Measurements from ENCODE around the gene CLOCK. TPM values are rescaled to one million over a fixed set of nuclear protein-coding genes. Genes with fewer than 3 reads are reported as not detected.

The CLOCK gene
- total RNA-seq, 2 experiments from 2014 or later: 9.4 to 10.0 TPM

DNA sequence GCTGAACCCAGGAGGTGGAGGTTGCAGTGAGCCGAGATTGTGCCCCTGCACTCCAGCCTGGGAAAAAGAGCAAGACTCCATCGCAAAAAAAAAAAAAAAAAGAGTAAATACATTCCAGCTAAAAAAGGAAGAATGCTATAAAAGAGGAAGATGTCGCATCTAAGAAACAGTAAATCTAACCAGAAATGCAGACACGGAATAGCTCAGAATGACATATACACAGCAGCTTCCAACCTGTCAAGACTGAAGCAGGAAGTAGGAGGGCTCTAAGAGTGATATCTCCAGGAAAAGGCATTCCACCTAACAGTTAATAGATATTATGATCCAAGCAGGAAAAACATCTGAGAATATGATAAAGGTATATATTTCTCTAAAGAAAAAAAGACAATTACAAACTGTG is 16.0 kb downstream of the CLOCK start:
- Mint-ChIP-seq H3K4me1 (no peaks in the 10 kb centered on the region), H3K27me3 (no peaks in the 10 kb centered on the region), H3K9me3 (ENCODE audit: low read depth) (peaks cover 9% of the 10 kb centered on the region), H3K4me3 (no peak overlapping the region), H3K36me3 (peaks cover 41% of the 10 kb centered on the region), H3K27ac (no peak overlapping the region)
- DNase-seq: no peak
- ATAC-seq: no peak
- CTCF ChIA-PET: no interaction called here

DNA sequence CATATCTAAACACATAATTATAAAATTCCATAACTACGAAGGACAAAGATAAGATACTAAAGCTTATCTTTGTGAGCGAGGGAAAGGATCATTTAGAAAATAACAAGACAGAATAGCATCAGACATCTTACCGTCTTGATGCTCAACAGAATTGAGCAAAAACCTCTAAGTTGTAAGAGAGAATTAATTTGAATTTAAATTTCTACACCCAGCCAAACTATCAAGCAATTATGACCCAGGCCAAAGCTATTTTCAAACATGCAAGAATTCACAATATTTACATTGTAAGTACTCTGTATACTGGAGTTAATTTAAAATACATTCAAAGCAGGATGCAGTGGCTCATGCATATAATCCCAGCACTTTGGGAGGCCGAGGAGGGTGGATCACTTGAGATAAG is 16.5 kb downstream of the CLOCK start:
- Mint-ChIP-seq H3K4me1 (no peaks in the 10 kb centered on the region), H3K36me3 (peaks cover 41% of the 10 kb centered on the region), H3K9me3 (ENCODE audit: low read depth) (peaks cover 9% of the 10 kb centered on the region), H3K4me3 (no peak overlapping the region), H3K27me3 (no peaks in the 10 kb centered on the region), H3K27ac (no peak overlapping the region)
- ATAC-seq (no peak), DNase-seq (no peak)
- CTCF ChIA-PET: no interaction called here

GRCh38 chr4:55528491-55528890 is 18.2 kb downstream of the CLOCK start:
- Mint-ChIP-seq H3K27me3 (no peaks in the 10 kb centered on the region), H3K4me1 (no peaks in the 10 kb centered on the region), H3K27ac (no peak overlapping the region), H3K36me3 (peaks cover 35% of the 10 kb centered on the region), H3K4me3 (no peak overlapping the region), H3K9me3 (ENCODE audit: low read depth) (peaks cover 6% of the 10 kb centered on the region)
- ATAC-seq: no peak
- CTCF ChIA-PET: no interaction called here
- DNase-seq: no peak

DNA sequence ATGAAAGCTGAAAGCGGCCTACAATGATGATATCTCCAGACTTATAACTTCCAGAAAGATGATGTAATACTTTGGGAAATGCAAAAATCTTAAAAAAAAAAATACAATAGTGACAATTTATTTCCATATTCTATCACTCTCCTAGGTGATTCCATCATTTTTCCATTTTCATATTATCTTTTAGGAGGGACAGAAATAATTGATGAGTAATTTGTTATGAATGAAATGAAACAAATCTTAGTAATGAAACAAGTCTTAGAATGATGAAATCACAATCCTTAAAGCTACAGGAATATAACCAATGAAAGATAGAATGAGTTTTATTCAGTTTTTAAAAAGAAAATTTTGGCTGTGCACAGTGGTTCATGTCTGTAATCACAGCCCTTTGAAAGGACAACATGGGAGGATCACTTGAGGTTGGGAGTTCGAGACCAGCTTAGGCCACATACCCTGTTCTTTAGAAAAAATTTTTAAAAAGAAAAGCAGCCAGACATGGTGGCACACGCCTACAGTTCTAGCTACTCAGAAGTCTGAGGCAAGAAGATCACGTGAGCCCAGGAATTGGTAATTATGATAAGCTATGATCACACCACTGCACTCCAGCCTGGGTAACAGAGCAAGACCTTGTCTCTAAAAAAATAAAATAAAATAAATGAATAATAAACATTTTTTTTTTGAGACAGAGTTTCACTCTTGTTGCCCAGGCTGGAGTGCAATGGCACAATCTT is 21.7 kb downstream of the CLOCK start:
- CTCF ChIA-PET: no interaction called here
- Mint-ChIP-seq H3K4me1 (no peaks in the 10 kb centered on the region), H3K27me3 (no peaks in the 10 kb centered on the region), H3K9me3 (ENCODE audit: low read depth) (no peaks in the 10 kb centered on the region), H3K27ac (no peak overlapping the region), H3K36me3 (peaks cover 23% of the 10 kb centered on the region), H3K4me3 (no peak overlapping the region)
- DNase-seq: no peak
- ATAC-seq: no peak

- CTCF ChIA-PET: no interaction called here
- H3K4me3 Mint-ChIP-seq: no peak overlapping the region
- no peak overlapping the region for H3K27ac Mint-ChIP-seq
- DNase-seq: no peak
- peaks cover 27% of the 10 kb centered on the region for H3K36me3 Mint-ChIP-seq
- peaks cover 3% of the 10 kb centered on the region for H3K4me1 Mint-ChIP-seq
- H3K27me3 Mint-ChIP-seq: no peaks in the 10 kb centered on the region
- peaks cover 10% of the 10 kb centered on the region for H3K9me3 Mint-ChIP-seq (ENCODE audit: low read depth)
- no peak for ATAC-seq
Measured at GRCh38 chr4:55518442-55518841, 28.3 kb downstream of the CLOCK start.

DNA sequence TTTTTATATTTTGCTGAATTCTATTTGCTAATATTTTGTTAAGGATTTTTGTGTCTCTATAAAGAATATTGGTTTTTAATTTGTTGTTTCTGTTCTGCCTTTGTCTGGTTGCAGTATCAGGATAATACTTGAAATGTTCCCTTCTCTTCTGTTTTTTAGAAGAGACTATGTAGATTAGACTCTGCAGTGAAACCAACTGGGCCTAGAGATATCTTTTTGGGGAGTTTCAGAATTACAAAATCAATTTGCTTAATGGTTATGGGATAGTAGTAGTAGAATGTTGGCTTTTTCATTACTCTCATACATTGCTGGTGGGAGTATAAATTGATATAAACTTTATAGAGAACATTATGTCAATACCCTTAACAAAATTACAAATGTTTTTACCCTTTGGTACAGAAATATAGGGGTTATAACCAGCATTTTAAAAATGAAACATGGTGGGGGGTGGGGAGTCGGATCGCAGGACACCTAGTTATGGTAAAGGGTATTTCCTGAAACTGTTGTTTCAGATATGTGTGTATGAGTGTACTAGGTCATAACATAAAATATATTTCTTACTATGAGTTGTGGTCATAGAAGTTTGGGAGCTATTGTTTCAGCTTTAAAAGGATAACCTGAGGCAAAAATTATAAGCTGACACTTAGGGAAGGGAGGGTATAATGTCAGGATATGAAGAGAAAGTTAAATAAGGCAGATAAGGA is 29.0 kb downstream of the CLOCK start:
- peaks cover 10% of the 10 kb centered on the region for H3K9me3 Mint-ChIP-seq (ENCODE audit: low read depth)
- no peak for DNase-seq
- CTCF ChIA-PET: no interaction called here
- H3K4me3 Mint-ChIP-seq: no peak overlapping the region
- H3K4me1 Mint-ChIP-seq: peaks cover 3% of the 10 kb centered on the region
- H3K36me3 Mint-ChIP-seq: peaks cover 24% of the 10 kb centered on the region
- ATAC-seq: no peak
- peak overlapping the region; percentile 45 for H3K27ac Mint-ChIP-seq
- no peaks in the 10 kb centered on the region for H3K27me3 Mint-ChIP-seq

DNA sequence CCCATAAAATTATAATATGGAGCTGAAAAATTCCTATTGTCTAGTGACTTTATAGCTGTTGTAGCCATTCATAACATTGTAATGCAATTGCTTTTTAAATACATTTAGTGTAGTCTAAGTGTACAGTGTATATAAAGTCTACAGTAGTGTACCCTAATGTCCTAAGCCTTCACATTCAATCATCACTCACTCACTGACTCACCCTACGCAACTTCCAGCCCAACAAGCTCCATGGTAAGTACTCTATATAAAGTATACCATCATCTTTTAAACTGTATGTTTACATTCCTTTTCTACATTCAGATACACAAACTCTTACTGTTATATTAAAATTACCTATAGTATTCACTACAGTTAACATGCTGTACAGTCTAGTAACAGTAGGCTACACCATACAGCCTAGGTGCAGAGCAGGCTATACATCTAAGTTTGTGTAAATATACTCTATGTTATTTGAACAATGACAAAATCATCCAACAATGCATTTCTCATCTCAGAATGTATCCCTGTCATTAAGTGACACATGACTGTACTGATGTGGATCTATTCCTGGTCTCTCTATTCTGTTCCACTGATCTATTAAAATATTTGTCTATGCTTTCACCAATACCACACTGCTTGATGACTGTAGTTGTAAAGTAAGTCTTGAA is 33.7 kb downstream of the CLOCK start:
- H3K9me3 Mint-ChIP-seq (ENCODE audit: low read depth): peaks cover 4% of the 10 kb centered on the region
- no peak overlapping the region for H3K4me3 Mint-ChIP-seq
- ATAC-seq: no peak

DNA sequence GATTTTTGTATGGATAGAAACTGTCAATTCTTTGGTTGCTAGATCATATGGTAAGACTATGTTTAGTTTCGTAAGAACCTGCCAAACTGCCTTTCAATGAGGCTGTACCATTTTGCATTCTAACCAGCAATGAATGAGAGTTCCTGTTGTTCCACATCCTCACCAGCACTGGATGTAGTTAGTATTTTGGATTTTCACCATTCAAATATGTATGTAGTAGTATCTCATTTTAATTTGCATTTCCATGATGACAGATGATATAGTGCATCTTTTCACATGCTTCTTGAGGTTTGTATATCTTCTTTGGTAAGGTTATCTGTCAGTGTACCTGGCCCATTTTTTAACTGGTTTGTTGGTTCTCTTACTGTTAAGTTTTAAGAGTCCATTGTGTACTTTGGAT is 34.6 kb downstream of the CLOCK start:
- Mint-ChIP-seq H3K4me1 (peaks cover 15% of the 10 kb centered on the region), H3K27me3 (no peaks in the 10 kb centered on the region), H3K9me3 (ENCODE audit: low read depth) (peaks cover 3% of the 10 kb centered on the region), H3K27ac (no peak overlapping the region), H3K4me3 (no peak overlapping the region), H3K36me3 (peaks cover 16% of the 10 kb centered on the region)
- DNase-seq: no peak
- ATAC-seq: no peak
- CTCF ChIA-PET: no interaction called here

More for the DNA sequence above, 33.7 kb downstream of the CLOCK start:
- Mint-ChIP-seq H3K36me3 (peaks cover 18% of the 10 kb centered on the region), H3K27me3 (no peaks in the 10 kb centered on the region), H3K27ac (no peak overlapping the region), H3K4me1 (peaks cover 17% of the 10 kb centered on the region)
- DNase-seq: no peak
- CTCF ChIA-PET: interaction anchor here (1.2 kb wide), 1 partner anchor 27 kb away, joined by 3 read pairs; no protein-coding TSS in a partner anchor

DNA sequence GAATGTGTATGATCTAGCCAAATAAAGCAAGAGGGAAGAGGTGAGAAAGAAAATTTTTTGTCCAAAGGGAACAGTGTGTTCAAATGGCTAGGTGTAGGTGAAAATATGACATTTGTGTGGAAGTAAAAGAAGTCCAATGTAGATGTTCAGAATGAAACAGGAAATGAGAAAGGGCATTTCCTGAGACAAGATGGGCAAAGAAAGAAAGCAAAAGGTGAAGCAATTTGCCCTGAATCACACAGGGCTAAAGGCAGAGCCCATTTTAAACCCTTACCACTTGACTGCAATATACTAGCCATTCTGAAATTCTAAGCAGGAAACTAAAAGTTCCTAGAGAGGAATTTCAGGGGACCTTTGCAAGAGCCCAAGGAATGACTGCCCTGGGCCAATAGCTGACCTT is 36.0 kb downstream of the CLOCK start:
- H3K9me3 Mint-ChIP-seq (ENCODE audit: low read depth): peaks cover 3% of the 10 kb centered on the region
- DNase-seq (no peak), ATAC-seq (no peak)
- H3K4me1 Mint-ChIP-seq: peaks cover 15% of the 10 kb centered on the region
- H3K36me3 Mint-ChIP-seq: peaks cover 17% of the 10 kb centered on the region
- H3K27ac Mint-ChIP-seq: no peak overlapping the region
- CTCF ChIA-PET: no interaction called here
- no peaks in the 10 kb centered on the region for H3K27me3 Mint-ChIP-seq
- H3K4me3 Mint-ChIP-seq: no peak overlapping the region

- CTCF ChIA-PET: no interaction called here
Measured at GRCh38 chr4:55509266-55509665, 37.4 kb downstream of the CLOCK start.

GRCh38 chr4:55507612-55508011 is 39.1 kb downstream of the CLOCK start:
- Mint-ChIP-seq H3K27me3 (no peaks in the 10 kb centered on the region), H3K36me3 (peaks cover 23% of the 10 kb centered on the region), H3K27ac (no peak overlapping the region), H3K4me1 (peaks cover 18% of the 10 kb centered on the region), H3K4me3 (no peak overlapping the region), H3K9me3 (ENCODE audit: low read depth) (no peaks in the 10 kb centered on the region)
- DNase-seq (no peak), ATAC-seq (no peak)
- CTCF ChIA-PET: no interaction called here

More at GRCh38 chr4:55509266-55509665, 37.4 kb downstream of the CLOCK start:
- Mint-ChIP-seq H3K27me3 (no peaks in the 10 kb centered on the region), H3K27ac (no peak overlapping the region), H3K4me3 (no peak overlapping the region), H3K9me3 (ENCODE audit: low read depth) (peaks cover 2% of the 10 kb centered on the region), H3K36me3 (peaks cover 17% of the 10 kb centered on the region), H3K4me1 (peaks cover 15% of the 10 kb centered on the region)
- DNase-seq: no peak
- ATAC-seq: no peak

GRCh38 chr4:55503169-55503568 is 43.5 kb downstream of the CLOCK start:
- no peak for ATAC-seq
- H3K9me3 Mint-ChIP-seq (ENCODE audit: low read depth): no peaks in the 10 kb centered on the region
- no peaks in the 10 kb centered on the region for H3K27me3 Mint-ChIP-seq
- CTCF ChIA-PET: no interaction called here
- peaks cover 18% of the 10 kb centered on the region for H3K36me3 Mint-ChIP-seq
- no peak overlapping the region for H3K4me3 Mint-ChIP-seq
- peaks cover 3% of the 10 kb centered on the region for H3K4me1 Mint-ChIP-seq
- DNase-seq: no peak
- no peak overlapping the region for H3K27ac Mint-ChIP-seq

- Mint-ChIP-seq H3K4me3 (no peak overlapping the region), H3K9me3 (ENCODE audit: low read depth) (no peaks in the 10 kb centered on the region), H3K27ac (no peak overlapping the region), H3K36me3 (peaks cover 13% of the 10 kb centered on the region), H3K27me3 (no peaks in the 10 kb centered on the region), H3K4me1 (peaks cover 3% of the 10 kb centered on the region)
- ATAC-seq: no peak
- no peak for DNase-seq
- CTCF ChIA-PET: no interaction called here
Measured at GRCh38 chr4:55500072-55500471, 46.6 kb downstream of the CLOCK start.

DNA sequence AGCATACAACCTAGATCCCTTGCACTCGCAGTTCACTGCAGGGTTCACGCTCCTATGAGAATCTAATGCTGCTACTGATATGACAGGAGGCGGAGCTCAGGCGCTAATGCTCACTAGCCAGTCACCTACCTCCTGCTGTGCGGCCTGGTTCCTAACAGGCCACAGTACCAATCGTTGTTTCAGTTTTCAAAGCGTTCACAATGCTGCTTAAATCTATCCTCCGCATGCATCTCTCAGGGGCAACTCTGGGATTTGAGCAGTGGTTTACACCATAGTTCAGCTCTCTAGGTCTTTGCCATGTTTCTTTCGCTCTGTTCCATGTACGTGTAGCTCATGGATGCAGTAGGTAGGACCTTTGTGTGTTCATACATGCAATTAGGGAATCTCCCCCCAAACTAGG is 47.2 kb downstream of the CLOCK start:
- ATAC-seq: no peak
- CTCF ChIA-PET: no interaction called here
- no peaks in the 10 kb centered on the region for H3K27me3 Mint-ChIP-seq

More for the DNA sequence above, 47.2 kb downstream of the CLOCK start:
- Mint-ChIP-seq H3K4me1 (peaks cover 3% of the 10 kb centered on the region), H3K36me3 (peaks cover 13% of the 10 kb centered on the region), H3K9me3 (ENCODE audit: low read depth) (no peaks in the 10 kb centered on the region), H3K27ac (no peak overlapping the region), H3K4me3 (no peak overlapping the region)
- DNase-seq: no peak
